Karpas-422 (cell line): ENCODE data around the gene SUPT20HL1. TPM values are rescaled to one million over a fixed set of nuclear protein-coding genes. Genes with fewer than 3 reads are reported as not detected.
"Not testable (repeated sequence)": the region's sequence is repeated elsewhere in the genome, so short reads cannot be mapped to it uniquely, and the experiment has no call there.

Experiments
- DNase-seq: peaks from one replicate; pipeline ENCODE4 v3.0.0-alpha.2; 2015
- H2AFZ ChIP-seq: fragments of 200-600 bp; sonication (generic); 2 replicates; pipeline ENCODE4 v1.6.1; 2014; ENCODE audit warnings: antibody characterized with exemption, low read length, mixed read lengths
- H3K27ac ChIP-seq: fragments of 200-600 bp; sonication (generic); 2 replicates; pipeline ENCODE4 v1.5.1; 2014; ENCODE audit warnings: mild to moderate bottlenecking, low read length, moderate library complexity
- H3K27me3 ChIP-seq: fragments of 200-600 bp; sonication (generic); 2 replicates; pipeline ENCODE4 v1.6.1; 2014; ENCODE audit warnings: low read length, mixed read lengths
- H3K36me3 ChIP-seq: fragments of 200-600 bp; sonication (generic); 2 replicates; pipeline ENCODE4 v1.6.1; 2014; ENCODE audit warnings: low read length, mixed read lengths; ENCODE audit not compliant: insufficient read depth
- H3K4me1 ChIP-seq: fragments of 200-600 bp; sonication (generic); 2 replicates; pipeline ENCODE4 v1.6.1; 2014; ENCODE audit warnings: mild to moderate bottlenecking, low read length, mixed read lengths
- H3K4me2 ChIP-seq: fragments of 200-600 bp; sonication (generic); 2 replicates; pipeline ENCODE4 v1.6.1; 2014; ENCODE audit warnings: low read length, low read depth, mild to moderate bottlenecking; ENCODE audit not compliant: poor library complexity, severe bottlenecking
- H3K4me3 ChIP-seq: fragments of 200-600 bp; sonication (generic); 2 replicates; pipeline ENCODE4 v1.5.1; 2014; ENCODE audit warnings: mild to moderate bottlenecking, antibody characterized with exemption, low read length, mixed read lengths
- H3K79me2 ChIP-seq: fragments of 200-600 bp; sonication (generic); 2 replicates; pipeline ENCODE4 v1.6.1; 2014; ENCODE audit warnings: mild to moderate bottlenecking, low read length, mixed read lengths
- H3K9ac ChIP-seq: fragments of 200-600 bp; sonication (generic); 2 replicates; pipeline ENCODE4 v1.6.0; 2014; ENCODE audit warnings: low read length
- H3K9me2 ChIP-seq: fragments of 200-600 bp; sonication (generic), shearing (Covaris generic); replicated peaks from 2 replicates; pipeline ENCODE4 v1.6.0; 2014; ENCODE audit warnings: mild to moderate bottlenecking, low read length, moderate library complexity; ENCODE audit not compliant: insufficient read depth
- H3K9me3 ChIP-seq: fragments of 300-700, 200-600 bp; sonication (generic); 2 replicates; pipeline ENCODE4 v1.6.1; 2014; ENCODE audit warnings: low read length, mixed read lengths
- H4K20me1 ChIP-seq: fragments of 200-600 bp; sonication (generic); 2 replicates; pipeline ENCODE4 v1.6.1; 2014; ENCODE audit warnings: mild to moderate bottlenecking, antibody characterized with exemption, low read length, low read depth; ENCODE audit not compliant: insufficient read depth
- total RNA-seq: library from RNA; depleted of rRNA; stranded (reverse); fragments of >200 nt; shearing (Covaris generic); gene quantifications from 2 replicates; pipeline ENCODE4 v1.2.3, GENCODE V29; 2014; ENCODE audit warnings: low replicate concordance; rRNA removed

Gene SUPT20HL1
- total RNA-seq = not detected in 2 replicates

DNA sequence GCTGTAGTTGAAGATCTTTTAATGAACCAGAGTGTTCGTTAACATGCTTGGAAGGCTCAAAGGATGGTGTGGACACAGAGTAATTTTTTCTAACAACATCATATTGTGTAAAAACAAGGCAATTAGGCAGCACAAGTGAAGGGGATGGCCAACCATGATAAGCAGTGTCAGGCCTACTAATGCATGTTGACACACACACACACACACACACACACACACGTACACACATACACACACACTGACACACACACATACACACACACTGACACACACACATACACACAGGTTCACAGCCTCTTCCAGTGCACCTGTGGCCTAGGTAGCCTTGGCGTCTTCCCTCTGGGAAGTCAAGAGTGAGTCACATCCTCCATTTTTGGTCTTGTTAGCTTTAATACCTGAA, at the start of gene SUPT20HL1:
TSS of gene SUPT20HL1 (plus strand) at position 368 of the 400 bp plus-strand sequence. CDS start 2,122 bp downstream, outside the sequence.
- no peaks in the 10 kb centered on the region for H3K9me3 ChIP-seq
- DNase-seq = no peak
- no peaks in the 10 kb centered on the region for H3K4me1 ChIP-seq
- H2AFZ ChIP-seq = no peak within 1 kb of the TSS
- no peak within 1 kb of the TSS for H3K4me2 ChIP-seq
- H3K9ac ChIP-seq = no peak within 1 kb of the TSS
- no peaks in the 10 kb centered on the region for H3K9me2 ChIP-seq
- no peaks in the 10 kb centered on the region for H3K36me3 ChIP-seq
- no peaks in the 10 kb centered on the region for H4K20me1 ChIP-seq
- no peak within 1 kb of the TSS for H3K4me3 ChIP-seq
- no peaks in the 10 kb centered on the region for H3K27me3 ChIP-seq
- no peak within 1 kb of the TSS for H3K27ac ChIP-seq
- H3K79me2 ChIP-seq = no peaks in the 10 kb centered on the region

DNA sequence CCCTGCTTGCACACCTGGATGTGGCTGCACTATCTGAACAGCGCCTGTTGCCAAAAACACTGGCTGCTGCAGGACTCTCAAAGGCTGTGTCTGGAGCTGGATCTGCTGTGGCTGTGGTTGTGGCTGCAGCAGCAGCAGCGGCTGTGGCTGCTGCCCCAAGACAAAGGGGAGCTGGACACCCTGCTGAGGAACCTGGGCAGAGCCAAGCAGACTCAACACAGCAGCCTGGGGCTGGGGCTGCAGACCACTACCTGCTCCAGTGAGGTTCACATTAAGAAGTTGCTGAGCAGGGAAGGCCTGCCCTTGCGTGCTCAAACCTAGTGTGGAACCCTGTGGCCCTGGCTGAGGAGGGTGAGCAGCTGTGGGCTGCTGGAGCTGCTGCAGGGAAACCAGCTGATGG, 49.5 kb upstream of the SUPT20HL1 start:
- H4K20me1 ChIP-seq = not testable (repeated sequence)

DNA sequence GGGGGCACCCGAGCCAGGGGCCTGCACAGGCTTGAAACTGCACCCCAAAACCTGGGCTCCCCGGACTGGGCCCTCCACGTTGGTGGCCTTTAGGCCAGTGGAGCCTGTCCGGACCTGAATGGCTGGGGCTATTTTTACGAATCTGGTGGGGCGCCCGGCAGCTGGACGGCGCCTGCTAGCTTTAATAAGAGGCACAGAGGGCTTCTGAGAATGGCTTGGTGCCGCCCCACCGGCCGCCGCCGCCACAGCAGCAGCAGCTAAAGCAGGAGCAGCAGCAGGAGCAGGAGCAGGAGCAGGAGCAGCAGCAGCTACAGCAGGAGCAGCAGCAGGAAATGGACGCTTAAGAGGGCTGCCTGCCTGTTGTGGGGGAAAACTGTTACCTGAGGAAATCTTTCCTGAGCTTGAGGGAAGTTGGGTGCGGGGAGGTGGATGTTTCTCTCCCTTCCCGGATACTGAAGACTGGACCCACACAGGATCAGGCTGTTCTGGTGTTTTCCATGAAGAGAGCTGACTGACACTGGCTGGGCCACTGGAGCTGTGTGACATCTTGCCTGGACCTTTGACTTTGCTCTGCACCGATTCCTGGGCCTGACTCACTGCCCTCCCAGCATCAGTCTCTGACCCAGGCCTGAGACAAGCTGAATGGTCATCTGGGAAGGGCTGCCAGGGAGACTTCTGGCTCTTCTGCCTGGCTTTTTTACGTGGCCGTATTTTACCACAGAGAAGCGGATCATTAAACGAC, 48.8 kb upstream of the SUPT20HL1 start:
- not testable (repeated sequence) for DNase-seq, H3K4me1 ChIP-seq, H3K27me3 ChIP-seq, H3K79me2 ChIP-seq, H3K4me2 ChIP-seq, H3K36me3 ChIP-seq, H3K27ac ChIP-seq, H3K9me3 ChIP-seq, H2AFZ ChIP-seq, H3K4me3 ChIP-seq, H4K20me1 ChIP-seq, H3K9ac ChIP-seq, H3K9me2 ChIP-seq

More for the DNA sequence above, 49.5 kb upstream of the SUPT20HL1 start:
- H2AFZ ChIP-seq, H3K79me2 ChIP-seq, H3K4me3 ChIP-seq, H3K27me3 ChIP-seq, H3K4me1 ChIP-seq, H3K9me3 ChIP-seq, H3K36me3 ChIP-seq, H3K27ac ChIP-seq, H3K9me2 ChIP-seq, H3K4me2 ChIP-seq, H3K9ac ChIP-seq, DNase-seq: not testable (repeated sequence)

DNA sequence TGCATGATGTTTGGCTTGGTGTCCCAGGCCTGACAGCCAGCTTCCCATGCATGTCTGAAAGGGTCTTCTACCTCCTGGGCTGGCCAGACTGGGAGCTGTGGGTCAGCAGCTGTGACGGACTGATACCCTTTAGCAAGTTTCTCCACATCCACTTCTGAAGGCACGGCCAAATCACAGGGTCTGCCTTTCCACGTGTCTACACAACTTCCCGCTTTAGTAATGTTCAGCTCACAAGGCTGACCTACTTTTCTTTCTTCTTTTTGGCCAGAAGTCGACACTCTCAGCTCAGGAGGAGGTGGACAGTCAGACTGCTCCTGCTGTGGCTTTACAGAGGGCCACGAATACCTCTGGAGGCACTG, 48.2 kb upstream of the SUPT20HL1 start:
- not testable (repeated sequence) for H4K20me1 ChIP-seq, H3K4me2 ChIP-seq, H3K4me1 ChIP-seq, H3K9me2 ChIP-seq, H3K27me3 ChIP-seq, H3K79me2 ChIP-seq, H2AFZ ChIP-seq, H3K27ac ChIP-seq, H3K9me3 ChIP-seq, H3K4me3 ChIP-seq, DNase-seq, H3K36me3 ChIP-seq, H3K9ac ChIP-seq

DNA sequence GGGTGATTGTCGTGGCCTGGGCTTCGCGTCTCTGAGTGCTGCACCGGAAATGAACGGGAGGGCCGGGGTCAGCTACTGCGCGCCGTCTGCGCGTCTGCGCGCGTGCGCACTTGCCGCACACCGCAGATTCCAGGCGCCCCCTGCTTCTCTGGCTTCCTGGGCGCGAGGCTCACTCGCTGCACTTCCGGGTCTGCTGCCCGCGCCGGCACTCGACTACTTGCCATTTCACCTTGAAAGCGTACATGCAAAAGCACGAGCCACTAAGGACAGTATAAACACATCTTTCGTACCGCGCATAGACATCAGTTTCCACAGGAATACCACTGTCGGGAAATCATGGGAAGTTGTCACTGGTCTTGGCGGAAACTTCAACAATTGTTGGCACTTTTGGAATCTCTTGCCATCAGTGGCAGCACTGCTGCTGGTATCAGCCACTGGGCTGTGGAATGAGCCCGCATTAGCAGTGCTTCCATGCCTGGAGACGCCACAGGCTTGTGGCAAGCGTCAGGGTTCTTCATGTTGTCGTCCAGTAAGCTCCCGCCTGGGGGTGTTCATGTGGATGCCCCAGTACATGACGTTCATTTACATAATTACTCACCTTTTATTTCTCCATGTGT, 46.3 kb upstream of the SUPT20HL1 start, which contains the start of gene SUPT20HL2:
TSS of gene SUPT20HL2 (minus strand) at position 51 of the 617 bp plus-strand sequence. CDS start 754 bp downstream, outside the sequence.
- no peak within 1 kb of the TSS for H3K4me2 ChIP-seq
- H2AFZ ChIP-seq = no peak within 1 kb of the TSS
- H3K4me3 ChIP-seq = no peak within 1 kb of the TSS
- no peak within 1 kb of the TSS for H3K27ac ChIP-seq
- DNase-seq = no peak
- no peaks in the 10 kb centered on the region for H3K9me2 ChIP-seq
- H3K4me1 ChIP-seq = no peaks in the 10 kb centered on the region
- no peak within 1 kb of the TSS for H3K9ac ChIP-seq
- no peaks in the 10 kb centered on the region for H3K79me2 ChIP-seq
- H3K27me3 ChIP-seq = no peaks in the 10 kb centered on the region
- H3K9me3 ChIP-seq = no peaks in the 10 kb centered on the region
- H3K36me3 ChIP-seq = no peaks in the 10 kb centered on the region
- no peaks in the 10 kb centered on the region for H4K20me1 ChIP-seq

DNA sequence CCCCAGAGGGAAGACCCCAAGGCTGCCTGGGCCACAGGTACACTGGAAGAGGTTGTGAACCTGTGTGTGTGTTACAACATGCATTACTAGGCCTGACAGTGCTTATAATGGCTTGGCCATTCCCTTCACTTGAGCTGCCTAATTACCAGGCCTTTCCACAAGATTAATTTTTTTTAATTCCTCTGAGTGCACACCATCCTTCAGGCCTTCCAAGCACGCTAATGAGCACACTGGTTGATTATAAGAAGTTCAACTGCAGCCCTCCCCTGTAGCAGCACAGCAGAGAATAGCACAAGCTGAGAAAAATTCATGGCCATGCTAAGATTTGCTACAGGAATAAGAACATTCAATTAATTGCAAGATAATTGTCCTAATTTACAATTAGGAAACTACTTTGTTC, 44.3 kb upstream of the SUPT20HL1 start:
- no peak overlapping the region for H3K4me2 ChIP-seq
- no peak for DNase-seq
- no peaks in the 10 kb centered on the region for H3K4me1 ChIP-seq
- no peak overlapping the region for H2AFZ ChIP-seq
- H3K79me2 ChIP-seq = no peaks in the 10 kb centered on the region
- H3K27me3 ChIP-seq = no peaks in the 10 kb centered on the region
- no peaks in the 10 kb centered on the region for H3K9me2 ChIP-seq
- H3K36me3 ChIP-seq = no peaks in the 10 kb centered on the region
- H3K27ac ChIP-seq = no peak overlapping the region
- H3K9ac ChIP-seq = no peak overlapping the region
- H4K20me1 ChIP-seq = no peaks in the 10 kb centered on the region
- no peak overlapping the region for H3K4me3 ChIP-seq
- no peaks in the 10 kb centered on the region for H3K9me3 ChIP-seq

DNA sequence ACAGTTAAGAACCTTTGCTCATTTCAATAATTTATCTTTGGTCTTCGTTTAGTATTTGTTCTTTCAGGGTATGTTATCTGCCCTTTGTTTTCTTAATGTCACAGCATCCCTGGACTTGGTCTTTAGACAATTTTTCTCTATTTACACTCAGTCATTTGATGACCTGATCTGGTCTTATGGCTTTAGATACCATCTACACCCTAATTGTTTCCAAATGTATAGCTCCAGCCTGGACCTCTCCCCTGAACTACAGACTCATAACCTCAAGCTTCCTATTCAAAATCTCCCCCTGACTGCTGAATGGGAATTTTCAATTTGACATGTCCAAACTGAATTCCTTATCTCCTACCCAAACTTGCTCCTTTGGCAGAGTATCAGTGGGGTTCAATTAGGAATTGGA, 42.9 kb upstream of the SUPT20HL1 start:
- Histone ChIP-seq H3K79me2 (no peaks in the 10 kb centered on the region), H3K4me3 (no peak overlapping the region), H3K9me3 (no peaks in the 10 kb centered on the region), H3K27ac (no peak overlapping the region), H3K36me3 (no peaks in the 10 kb centered on the region), H3K9ac (no peak overlapping the region), H3K9me2 (no peaks in the 10 kb centered on the region), H4K20me1 (no peaks in the 10 kb centered on the region), H3K4me1 (no peaks in the 10 kb centered on the region), H3K27me3 (no peaks in the 10 kb centered on the region), H2AFZ (no peak overlapping the region), H3K4me2 (no peak overlapping the region)
- DNase-seq = no peak

DNA sequence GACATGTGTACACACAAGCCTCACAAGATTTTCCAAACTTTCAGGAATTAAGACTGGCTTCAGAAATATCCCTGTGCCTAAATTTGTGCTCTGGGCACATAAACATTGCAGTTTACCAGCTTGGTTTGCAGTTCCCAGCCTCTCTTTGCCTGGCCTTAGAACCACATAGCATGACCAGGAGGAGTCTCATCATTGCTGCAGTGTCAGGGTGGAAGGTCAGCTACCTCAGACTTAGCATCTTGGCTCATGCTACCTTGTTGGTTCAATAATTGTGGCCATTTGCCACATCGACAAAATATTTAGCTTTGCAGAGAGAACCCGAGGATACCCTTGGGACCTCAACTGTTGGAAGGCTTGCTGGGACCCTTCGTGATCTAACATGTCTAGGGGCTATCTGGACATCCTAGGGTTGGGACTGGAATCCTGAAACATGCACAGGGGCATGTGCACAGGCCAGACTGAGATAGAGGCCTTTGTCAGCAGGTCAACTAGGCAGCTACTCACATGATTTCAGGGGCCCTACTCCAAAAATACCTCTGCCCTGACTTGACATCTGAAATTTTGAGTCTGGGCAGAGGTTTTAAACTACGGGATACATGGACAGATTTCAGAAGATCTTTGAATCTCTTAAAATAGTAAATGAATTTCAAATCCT, 38.6 kb upstream of the SUPT20HL1 start:
- no peaks in the 10 kb centered on the region for H3K9me3 ChIP-seq
- H3K9me2 ChIP-seq = no peaks in the 10 kb centered on the region
- no peak overlapping the region for H3K9ac ChIP-seq
- H2AFZ ChIP-seq = no peak overlapping the region
- no peaks in the 10 kb centered on the region for H3K36me3 ChIP-seq
- no peak overlapping the region for H3K4me3 ChIP-seq
- H3K27ac ChIP-seq = no peak overlapping the region
- no peaks in the 10 kb centered on the region for H3K4me1 ChIP-seq
- no peak overlapping the region for H3K4me2 ChIP-seq
- DNase-seq = no peak
- H3K27me3 ChIP-seq = no peaks in the 10 kb centered on the region
- no peaks in the 10 kb centered on the region for H3K79me2 ChIP-seq
- H4K20me1 ChIP-seq = no peaks in the 10 kb centered on the region
